Hepatocyte (in vitro differentiated cells): Measurements from ENCODE around the gene TMEM258. TPM values are rescaled to one million over a fixed set of nuclear protein-coding genes. Genes with fewer than 3 reads are reported as not detected.

Experiments used
- DNase-seq: peaks from one replicate; pipeline ENCODE4 v3.0.0-alpha.2; 2016; ENCODE audit warnings: low spot score
- H2AFZ ChIP-seq: fragments of 200-600 bp; sonication (generic); 2 replicates; pipeline ENCODE4 v1.6.0; 2016; ENCODE audit warnings: antibody characterized with exemption, mild to moderate bottlenecking
- H3K27ac ChIP-seq: fragments of 200-600 bp; sonication (generic); 2 replicates; pipeline ENCODE4 v1.5.1; 2016; ENCODE audit warnings: mild to moderate bottlenecking
- H3K27me3 ChIP-seq: fragments of 200-600 bp; sonication (generic); 2 replicates; pipeline ENCODE4 v1.6.1; 2016
- H3K36me3 ChIP-seq: fragments of 200-600 bp; sonication (generic); replicated peaks from 2 replicates; pipeline ENCODE4 v1.5.1; 2016; ENCODE audit warnings: low read depth; ENCODE audit not compliant: insufficient read depth
- H3K4me1 ChIP-seq: fragments of 200-600 bp; sonication (generic); 2 replicates; pipeline ENCODE4 v1.5.1; 2016; ENCODE audit warnings: mild to moderate bottlenecking, moderate library complexity; ENCODE audit not compliant: insufficient read depth
- H3K4me2 ChIP-seq: fragments of 200-600 bp; sonication (generic); 2 replicates; pipeline ENCODE4 v1.6.0; 2016
- H3K4me3 ChIP-seq: fragments of 200-600 bp; sonication (generic); 2 replicates; pipeline ENCODE4 v1.5.1; 2016; ENCODE audit warnings: mild to moderate bottlenecking
- H3K79me2 ChIP-seq: fragments of 200-600 bp; sonication (generic); 2 replicates; pipeline ENCODE4 v1.6.0; 2017; ENCODE audit warnings: mild to moderate bottlenecking
- H3K9me2 ChIP-seq: fragments of 200-600 bp; sonication (generic); replicated peaks from 2 replicates; pipeline ENCODE4 v1.6.0; 2017; ENCODE audit warnings: mild to moderate bottlenecking; ENCODE audit not compliant: insufficient read depth
- H3K9me3 ChIP-seq: fragments of 200-600 bp; sonication (generic); 2 replicates; pipeline ENCODE4 v1.5.1; 2016; ENCODE audit warnings: low read depth, mild to moderate bottlenecking
- H4K20me1 ChIP-seq: fragments of 200-600 bp; sonication (generic); 2 replicates; pipeline ENCODE4 v1.6.0; 2016; ENCODE audit warnings: mild to moderate bottlenecking; ENCODE audit not compliant: insufficient read depth, poor library complexity, severe bottlenecking
- EZH2 ChIP-seq: fragments of 200-600 bp; sonication (generic); IDR thresholded peaks from 2 replicates; pipeline ENCODE4 v1.6.1; 2016; ENCODE audit warnings: antibody characterized with exemption, mild to moderate bottlenecking, borderline replicate concordance
- EZH2phosphoT487 ChIP-seq: fragments of 200-600 bp; sonication (generic); IDR thresholded peaks from one replicate; pipeline ENCODE4 v1.6.1; 2018; ENCODE audit warnings: antibody characterized with exemption, mild to moderate bottlenecking, low read depth, moderate library complexity; ENCODE audit not compliant: unreplicated experiment, severe bottlenecking
- WGBS: methylation state at CpG from one replicate; pipeline ENCODE4 v1.1.6; 2016; ENCODE audit warnings: low lambda C conversion rate; ENCODE audit errors: missing lambda C conversion rate; 5-methylcytosine and 5-hydroxymethylcytosine counted together
- polyA plus RNA-seq: library from polyadenylated mRNA; unstranded; fragments of >200 nt; fragmentation: Nextera tagmentation; extraction: Ambion mirVana; gene quantifications from 2 replicates; pipeline ENCODE4 v1.2.1, GENCODE V29; 2016
- total RNA-seq: library from RNA; depleted of rRNA; stranded (reverse); fragments of >200 nt; gene quantifications from 2 replicates; pipeline ENCODE4 v1.2.3, GENCODE V29; 2014
- TF ChIP-seq, protein P1 (sequence below): fragments of 200-600 bp; sonication (generic); IDR thresholded peaks from 2 replicates; pipeline ENCODE4 v1.5.1; 2016; ENCODE audit warnings: antibody characterized with exemption, mild to moderate bottlenecking; ENCODE audit not compliant: poor library complexity

The TMEM258 gene
- total and polyA plus RNA-seq, 2 experiments from 2014 or later, result 64.7 to 253 TPM

DNA sequence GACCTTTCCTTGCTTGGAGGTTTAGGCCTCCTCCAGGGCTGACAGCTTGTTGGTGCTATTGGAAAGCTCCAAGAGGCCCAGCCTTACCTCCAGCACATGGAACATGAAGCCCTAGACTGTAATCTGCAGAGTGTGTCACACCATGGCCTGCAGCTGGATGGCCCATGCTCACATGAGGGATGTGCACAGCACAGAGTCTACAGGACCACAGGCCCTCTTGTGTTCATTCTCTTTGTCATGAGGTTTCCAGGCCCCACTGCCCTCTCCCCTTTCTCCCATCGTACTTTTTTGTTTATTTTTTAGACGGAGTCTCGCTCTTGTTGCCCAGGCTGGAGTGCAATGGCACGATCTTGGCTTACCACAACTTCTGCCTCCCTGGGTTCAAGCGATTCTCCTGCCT, 14.4 kb upstream of the TMEM258 start:
- Histone ChIP-seq H3K9me3 (no peaks in the 10 kb centered on the region), H4K20me1 (no peaks in the 10 kb centered on the region), H3K9me2 (no peaks in the 10 kb centered on the region), H3K4me2 (no peak overlapping the region), H3K27ac (no peak overlapping the region), H3K36me3 (no peaks in the 10 kb centered on the region), H3K4me3 (no peak overlapping the region), H3K27me3 (no peaks in the 10 kb centered on the region), H2AFZ (no peak overlapping the region), H3K79me2 (no peaks in the 10 kb centered on the region), H3K4me1 (no peaks in the 10 kb centered on the region)
- DNase-seq, result no peak
- WGBS, result 92% methylated on average over 5 of the region's 5 CpGs
- TF ChIP-seq EZH2phosphoT487 (no peak), EZH2 (no peak)
- TF ChIP-seq, protein P1, sequence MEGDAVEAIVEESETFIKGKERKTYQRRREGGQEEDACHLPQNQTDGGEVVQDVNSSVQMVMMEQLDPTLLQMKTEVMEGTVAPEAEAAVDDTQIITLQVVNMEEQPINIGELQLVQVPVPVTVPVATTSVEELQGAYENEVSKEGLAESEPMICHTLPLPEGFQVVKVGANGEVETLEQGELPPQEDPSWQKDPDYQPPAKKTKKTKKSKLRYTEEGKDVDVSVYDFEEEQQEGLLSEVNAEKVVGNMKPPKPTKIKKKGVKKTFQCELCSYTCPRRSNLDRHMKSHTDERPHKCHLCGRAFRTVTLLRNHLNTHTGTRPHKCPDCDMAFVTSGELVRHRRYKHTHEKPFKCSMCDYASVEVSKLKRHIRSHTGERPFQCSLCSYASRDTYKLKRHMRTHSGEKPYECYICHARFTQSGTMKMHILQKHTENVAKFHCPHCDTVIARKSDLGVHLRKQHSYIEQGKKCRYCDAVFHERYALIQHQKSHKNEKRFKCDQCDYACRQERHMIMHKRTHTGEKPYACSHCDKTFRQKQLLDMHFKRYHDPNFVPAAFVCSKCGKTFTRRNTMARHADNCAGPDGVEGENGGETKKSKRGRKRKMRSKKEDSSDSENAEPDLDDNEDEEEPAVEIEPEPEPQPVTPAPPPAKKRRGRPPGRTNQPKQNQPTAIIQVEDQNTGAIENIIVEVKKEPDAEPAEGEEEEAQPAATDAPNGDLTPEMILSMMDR, result no peak

DNA sequence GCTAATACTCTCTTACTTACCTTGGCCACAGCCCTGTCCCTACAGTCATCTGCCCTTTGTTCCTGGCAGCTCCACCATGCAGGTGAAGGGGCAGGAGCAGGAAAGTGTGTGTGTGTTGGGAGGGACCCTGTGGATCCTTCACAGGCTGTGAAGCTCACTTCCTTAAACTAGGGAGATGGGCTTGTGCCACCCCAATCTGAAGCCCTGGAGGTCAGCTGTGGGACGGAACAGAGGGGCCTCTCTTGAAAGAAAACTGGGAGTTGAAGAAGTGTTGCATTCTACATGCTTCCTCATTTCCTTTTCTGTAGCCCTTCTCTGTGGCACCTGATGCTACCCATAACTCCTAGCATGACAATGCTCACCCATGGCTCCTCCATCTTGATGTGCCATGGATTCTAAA, 12.7 kb upstream of the TMEM258 start:
- H3K36me3 ChIP-seq, result no peaks in the 10 kb centered on the region
- H3K79me2 ChIP-seq, result no peaks in the 10 kb centered on the region
- H3K9me2 ChIP-seq, result no peaks in the 10 kb centered on the region
- no peaks in the 10 kb centered on the region for H3K9me3 ChIP-seq
- H2AFZ ChIP-seq, result no peak overlapping the region
- no peaks in the 10 kb centered on the region for H4K20me1 ChIP-seq
- H3K27ac ChIP-seq, result no peak overlapping the region
- no peaks in the 10 kb centered on the region for H3K4me1 ChIP-seq
- H3K4me2 ChIP-seq, result no peak overlapping the region
- no peak overlapping the region for H3K4me3 ChIP-seq
- WGBS, result 95% methylated on average over 1 of the region's 1 CpG
- no peaks in the 10 kb centered on the region for H3K27me3 ChIP-seq
- no peak for DNase-seq
- TF ChIP-seq EZH2phosphoT487 (no peak), EZH2 (no peak)
- TF ChIP-seq, protein P1, result no peak

DNA sequence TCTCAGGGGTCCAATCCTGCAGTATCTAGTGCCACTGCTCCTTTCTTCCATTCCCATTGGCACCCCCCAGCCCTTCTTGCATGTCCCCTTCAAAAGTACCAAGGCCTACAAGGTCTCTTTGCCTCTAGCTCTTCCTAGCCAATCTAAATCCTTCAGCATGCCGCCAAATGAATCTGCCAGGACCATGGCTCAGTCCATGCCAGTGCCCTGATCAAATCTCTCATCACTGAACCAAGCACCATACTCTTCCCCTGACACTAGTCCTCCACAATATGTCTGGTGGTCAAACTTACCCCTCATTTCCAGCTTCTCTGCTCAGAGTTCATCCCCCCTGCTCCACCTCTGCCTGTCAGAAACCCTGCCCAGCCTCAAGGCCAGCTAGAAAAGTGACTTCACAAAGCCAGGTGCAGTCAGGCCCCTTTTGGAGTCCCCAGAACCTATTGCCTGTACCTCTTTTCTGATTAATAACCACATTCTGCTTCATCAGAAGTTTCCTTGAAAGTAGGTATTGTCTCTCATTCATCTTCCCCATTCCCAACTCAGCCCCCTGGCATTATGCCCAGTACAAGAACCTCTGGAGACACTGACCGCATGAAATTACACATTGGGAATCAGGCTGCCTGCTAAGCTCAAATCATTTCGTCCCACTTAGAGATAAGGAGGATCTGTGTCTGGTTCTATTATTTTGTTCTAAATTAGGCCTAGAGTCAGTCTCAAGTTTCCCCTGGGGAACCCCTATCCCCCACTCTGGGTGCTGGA, 11.7 kb upstream of the TMEM258 start:
- Histone ChIP-seq H3K9me2 (no peaks in the 10 kb centered on the region), H3K27ac (no peak overlapping the region), H4K20me1 (no peaks in the 10 kb centered on the region), H3K4me2 (no peak overlapping the region), H3K4me3 (no peak overlapping the region), H3K9me3 (no peaks in the 10 kb centered on the region), H3K4me1 (no peaks in the 10 kb centered on the region), H3K27me3 (no peaks in the 10 kb centered on the region), H3K79me2 (peaks cover 3% of the 10 kb centered on the region), H3K36me3 (no peaks in the 10 kb centered on the region), H2AFZ (no peak overlapping the region)
- 89% methylated on average over 3 of the region's 3 CpGs for WGBS
- no peak for DNase-seq
- TF ChIP-seq EZH2 (no peak), EZH2phosphoT487 (no peak)
- TF ChIP-seq, protein P1, result no peak

DNA sequence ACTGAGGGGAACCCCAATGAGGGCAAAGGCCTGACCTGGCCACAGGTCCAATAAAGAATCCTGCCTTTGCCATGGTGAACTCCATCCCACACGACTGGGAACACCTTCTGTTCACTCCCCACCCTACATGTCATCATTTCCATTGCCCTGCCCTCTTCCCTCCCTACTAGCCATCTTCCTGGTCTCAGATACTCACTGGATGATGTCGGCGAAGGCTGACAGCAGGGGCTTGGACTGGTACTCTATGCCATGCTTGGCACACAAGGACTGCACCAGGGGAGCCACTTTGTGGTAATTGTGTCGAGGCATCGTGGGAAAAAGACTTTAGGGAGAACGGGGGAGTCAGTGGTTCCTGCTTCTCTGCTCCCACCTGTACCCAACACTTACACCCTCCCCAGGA, 10.2 kb upstream of the TMEM258 start:
- no peak overlapping the region for H3K27ac ChIP-seq
- no peak overlapping the region for H3K4me2 ChIP-seq
- no peak overlapping the region for H3K4me3 ChIP-seq
- no peaks in the 10 kb centered on the region for H3K36me3 ChIP-seq
- no peaks in the 10 kb centered on the region for H3K9me3 ChIP-seq
- H4K20me1 ChIP-seq, result no peaks in the 10 kb centered on the region
- no peak for TF ChIP-seq EZH2phosphoT487
- TF ChIP-seq EZH2, result no peak
- TF ChIP-seq, protein P1, result no peak
- no peaks in the 10 kb centered on the region for H3K27me3 ChIP-seq
- H3K9me2 ChIP-seq, result no peaks in the 10 kb centered on the region
- H2AFZ ChIP-seq, result no peak overlapping the region
- H3K79me2 ChIP-seq, result peaks cover 11% of the 10 kb centered on the region
- no peak for DNase-seq
- no peaks in the 10 kb centered on the region for H3K4me1 ChIP-seq
- 98% methylated on average over 6 of the region's 6 CpGs for WGBS
